Stimulated activated CD4-positive, alpha-beta T cell treated with anti-CD3 and anti-CD28 coated beads, Interleukin-2, amount 100 ng/mL, for 24 hours (primary cell): ENCODE measurements around the gene PUDP.
"Not testable (repeated sequence)": the region's sequence is repeated elsewhere in the genome, so short reads cannot be mapped to it uniquely, and the experiment has no call there.

Source experiments
- DNase-seq, 2 donors: peaks; one replicate each; pipeline ENCODE4 v3.0.0-alpha.2; 2020

Gene PUDP

GRCh38 chrX:7109049-7109531 is 38.9 kb downstream of the PUDP start:
- no peak for DNase-seq

- DNase-seq: no peak
Observed at GRCh38 chrX:7108030-7108429, 39.9 kb downstream of the PUDP start.

GRCh38 chrX:7106649-7107048 is 41.3 kb downstream of the PUDP start:
- DNase-seq: no peak

GRCh38 chrX:7102119-7102518 is 45.8 kb downstream of the PUDP start:
- DNase-seq: no peak

GRCh38 chrX:7100022-7100421 is 47.9 kb downstream of the PUDP start:
- no peak for DNase-seq

- DNase-seq: not testable (repeated sequence)
Observed at GRCh38 chrX:7095657-7096056, 52.3 kb downstream of the PUDP start.

GRCh38 chrX:7093305-7093704 is 54.6 kb downstream of the PUDP start:
- no peak for DNase-seq

- no peak for DNase-seq
Observed at GRCh38 chrX:7092543-7092942, 55.4 kb downstream of the PUDP start.

GRCh38 chrX:7091923-7092322 is 56.0 kb downstream of the PUDP start:
- no peak for DNase-seq

GRCh38 chrX:7090641-7091040 is 57.3 kb downstream of the PUDP start:
- no peak for DNase-seq

- DNase-seq: peak; percentile 19 to 21
Observed at GRCh38 chrX:7088968-7089615, 58.9 kb downstream of the PUDP start.

GRCh38 chrX:7086384-7086783 is 61.6 kb downstream of the PUDP start:
- DNase-seq: no peak

GRCh38 chrX:7085879-7086278 is 62.1 kb downstream of the PUDP start:
- no peak for DNase-seq

- no peak for DNase-seq
Observed at GRCh38 chrX:7084841-7085240, 63.1 kb downstream of the PUDP start.

GRCh38 chrX:7083468-7084396 is 64.2 kb downstream of the PUDP start:
- DNase-seq: peak; percentile 35 to 49

GRCh38 chrX:7083021-7083420 is 64.9 kb downstream of the PUDP start:
- DNase-seq: no peak

GRCh38 chrX:7082556-7082955 is 65.4 kb downstream of the PUDP start:
- no peak for DNase-seq

GRCh38 chrX:7077241-7078230 is 70.4 kb downstream of the PUDP start:
- no peak for DNase-seq

- DNase-seq: no peak
Observed at GRCh38 chrX:7076245-7076661, 71.7 kb downstream of the PUDP start.

GRCh38 chrX:7074908-7075204 is 73.1 kb downstream of the PUDP start:
- no peak for DNase-seq

GRCh38 chrX:7074148-7074907 is 73.6 kb downstream of the PUDP start:
- no peak for DNase-seq

- no peak for DNase-seq
Observed at GRCh38 chrX:7073336-7073735, 74.6 kb downstream of the PUDP start.
